ENCODE results near the gene NR5A1.

Gene NR5A1

DNA sequence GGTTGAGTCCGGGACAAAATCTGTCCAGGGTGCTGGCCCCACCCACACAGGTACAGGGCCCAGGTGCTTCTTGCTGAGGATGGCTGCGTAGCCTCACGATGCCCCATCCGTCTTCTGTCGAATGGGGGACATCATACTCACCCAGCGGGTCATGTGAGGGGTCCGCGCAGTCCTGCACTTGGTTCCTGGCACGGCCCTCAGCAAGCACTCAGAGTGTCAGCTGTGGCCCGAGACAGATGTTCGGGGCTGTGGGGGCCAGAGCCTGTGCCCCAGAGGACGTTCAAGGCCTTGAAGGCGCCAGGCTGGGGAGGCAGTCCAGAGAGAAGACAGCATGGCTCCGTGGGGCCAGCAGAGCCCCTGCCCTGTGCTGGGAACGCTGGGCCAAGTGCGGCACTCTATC, 27.8 kb downstream of the NR5A1 start:
- no peak for DNase-seq

DNA sequence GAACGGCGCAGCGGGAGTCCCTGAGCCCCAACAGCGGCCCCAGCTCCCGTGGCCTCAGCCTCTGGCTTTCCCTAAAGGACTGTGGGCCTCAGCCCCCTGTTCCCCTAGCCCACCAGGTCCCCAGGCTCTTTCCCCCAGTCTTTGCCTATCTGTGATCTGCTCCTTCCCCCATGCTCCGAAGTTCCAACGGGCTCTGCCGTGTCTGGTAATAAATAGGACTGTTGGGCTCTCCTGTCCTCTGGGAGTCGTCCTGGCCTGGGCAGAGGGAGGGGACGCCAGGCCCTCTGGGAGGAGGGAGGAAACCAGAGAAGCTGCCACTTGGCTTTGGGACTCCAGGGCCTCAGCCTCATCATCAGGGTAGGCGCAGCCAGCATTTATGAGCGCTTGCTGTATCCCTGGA, 28.8 kb downstream of the NR5A1 start:
- DNase-seq = no peak

DNA sequence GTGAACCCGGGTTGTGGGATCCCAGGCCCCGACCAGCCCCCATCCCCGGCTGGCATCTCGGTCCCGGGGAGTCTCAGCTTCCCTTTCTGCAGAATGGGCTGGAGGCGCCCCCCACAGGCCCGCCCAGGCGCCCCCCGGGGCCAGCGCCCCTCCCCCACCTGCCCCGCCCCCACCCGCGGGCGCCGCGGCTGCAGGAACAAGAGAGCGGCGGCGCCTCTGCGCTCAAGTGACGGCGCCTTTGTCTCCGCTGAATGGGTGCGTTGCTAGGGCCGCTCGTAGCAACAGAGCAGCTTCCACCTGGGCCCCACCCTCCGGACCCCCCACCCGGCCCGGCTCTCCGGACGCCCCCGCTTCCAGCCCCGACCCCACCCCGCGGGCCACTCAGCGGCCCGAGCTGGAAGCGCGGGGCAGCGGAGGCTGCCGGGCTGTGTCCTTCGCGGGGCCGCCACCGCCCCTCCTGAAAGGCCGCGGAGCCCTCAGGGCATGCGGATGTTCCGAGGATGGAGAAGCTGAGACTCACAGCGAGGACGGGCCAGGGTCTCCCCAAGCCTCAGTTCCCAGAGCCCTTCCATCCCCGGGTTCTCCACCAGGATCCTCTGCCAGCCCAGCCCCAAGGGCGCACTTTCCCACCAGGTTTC, 29.4 kb downstream of the NR5A1 start:
- no peak for DNase-seq

DNA sequence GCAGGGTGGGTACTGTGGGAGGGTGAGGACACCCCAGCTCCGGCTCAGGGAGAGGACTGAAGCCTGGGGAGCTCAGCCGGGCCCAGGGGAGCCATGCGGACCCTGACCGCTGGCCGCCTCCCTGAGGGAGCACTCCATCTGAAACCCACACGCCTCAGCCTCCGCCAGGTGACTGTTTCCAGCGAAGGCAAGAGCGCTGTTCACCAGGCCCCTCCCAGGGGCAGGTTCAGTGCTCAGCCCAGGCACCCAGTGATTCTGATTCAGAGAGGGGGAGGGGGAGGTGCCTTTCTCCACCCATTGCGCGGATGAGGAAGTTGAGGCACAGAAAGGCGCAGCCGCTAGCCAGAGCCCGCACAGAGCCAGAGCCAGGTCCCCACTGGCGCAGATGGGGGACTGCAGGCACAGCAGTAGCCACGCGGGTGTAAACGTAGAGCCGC, 30.0 kb downstream of the NR5A1 start:
- no peak for DNase-seq

DNA sequence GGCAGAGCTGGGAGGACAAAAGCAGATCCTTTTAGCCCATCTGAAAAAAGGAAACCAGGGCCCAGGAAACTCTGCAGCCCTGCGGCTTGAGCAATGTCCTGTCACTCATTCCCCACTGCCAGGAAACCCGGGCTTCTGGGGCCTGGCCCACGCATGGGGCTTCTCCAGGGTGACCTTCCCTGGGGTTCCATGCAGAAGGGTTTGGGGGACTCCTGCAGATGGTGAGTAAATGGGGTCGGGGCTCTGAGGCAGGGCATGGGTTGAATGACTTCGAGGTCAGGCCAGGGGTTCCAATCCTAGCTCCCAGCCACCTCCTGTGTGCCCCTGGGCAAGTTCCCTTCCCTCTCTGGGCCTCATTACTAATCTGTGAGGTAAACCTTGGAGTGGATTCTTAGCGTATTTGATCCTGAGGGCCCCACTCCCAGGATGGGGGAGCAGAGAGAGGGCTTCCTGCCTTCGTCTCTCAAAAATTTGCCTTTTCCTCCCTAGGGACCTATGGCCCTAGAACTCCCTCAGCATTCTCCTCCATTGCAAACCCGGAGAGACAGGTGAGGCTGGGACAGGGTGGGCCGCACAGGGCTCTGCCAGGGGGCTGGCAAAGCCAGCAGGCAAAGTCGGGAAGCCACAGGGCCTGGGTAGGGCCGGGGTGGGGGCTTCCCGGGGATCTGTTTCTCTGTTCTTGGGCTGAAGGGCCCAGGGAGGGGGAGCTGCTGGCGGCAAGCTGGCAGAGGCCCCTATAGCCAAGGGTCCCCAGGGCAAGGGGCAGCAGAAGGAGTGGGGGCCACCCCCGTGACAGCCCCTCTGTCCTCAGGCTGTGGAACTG, 31.1 kb downstream of the NR5A1 start:
- no peak for DNase-seq

DNA sequence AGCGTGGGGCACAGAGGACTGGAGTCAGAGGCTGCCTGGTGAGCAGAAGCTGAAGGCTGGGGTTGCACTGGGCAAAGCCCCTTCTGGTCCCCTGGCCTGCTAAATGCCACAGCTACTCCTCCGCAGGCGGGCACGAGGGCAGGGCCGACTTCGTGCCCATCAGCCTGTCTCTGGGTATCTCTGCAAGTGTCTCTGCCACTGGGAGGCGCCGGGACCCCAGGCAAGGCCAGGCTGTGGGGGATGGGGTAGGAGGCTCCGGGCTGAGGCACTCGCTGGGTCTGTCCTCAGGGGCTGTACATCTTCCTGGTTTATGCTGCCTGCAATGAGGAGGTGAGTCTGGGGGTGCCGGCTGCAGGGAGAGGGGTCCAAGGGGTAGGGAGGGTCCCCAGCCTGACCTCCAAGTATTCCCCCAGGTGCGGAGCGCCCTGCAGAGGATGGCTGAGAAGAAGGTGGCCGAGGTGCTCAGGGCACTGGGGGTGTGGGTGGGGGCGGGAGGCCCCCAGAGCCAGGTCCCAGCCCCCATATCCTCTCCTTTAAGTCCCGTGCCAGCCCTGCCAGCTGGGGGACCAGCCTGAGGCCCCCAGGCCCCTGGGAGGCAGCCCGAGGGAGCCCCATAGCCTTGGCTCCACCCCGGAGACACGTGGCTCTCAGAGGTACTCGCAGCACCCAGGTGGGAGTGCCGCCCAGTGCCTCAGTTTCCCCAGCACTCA, 31.9 kb downstream of the NR5A1 start:
- DNase-seq = no peak

DNA sequence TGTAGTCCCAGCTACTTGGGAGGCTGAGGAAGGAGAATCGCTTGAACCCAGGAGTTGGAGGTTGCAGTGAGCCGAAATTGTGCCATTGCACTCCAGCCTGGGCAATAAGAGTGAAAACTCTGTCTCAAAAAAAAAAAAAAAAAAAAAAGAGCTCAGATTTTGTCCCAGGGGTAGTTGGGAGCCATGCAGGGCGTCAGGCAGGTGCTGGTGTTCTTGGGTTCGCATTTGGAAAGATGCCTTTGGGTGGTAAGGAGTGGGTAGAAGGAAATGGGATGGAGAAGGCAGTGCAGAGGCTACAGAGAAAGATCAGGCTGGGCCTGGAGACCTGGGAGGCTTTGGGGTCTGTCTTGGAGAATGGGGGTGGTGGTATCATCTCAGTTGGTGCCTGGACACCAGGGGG, 33.0 kb downstream of the NR5A1 start:
- DNase-seq = no peak

DNA sequence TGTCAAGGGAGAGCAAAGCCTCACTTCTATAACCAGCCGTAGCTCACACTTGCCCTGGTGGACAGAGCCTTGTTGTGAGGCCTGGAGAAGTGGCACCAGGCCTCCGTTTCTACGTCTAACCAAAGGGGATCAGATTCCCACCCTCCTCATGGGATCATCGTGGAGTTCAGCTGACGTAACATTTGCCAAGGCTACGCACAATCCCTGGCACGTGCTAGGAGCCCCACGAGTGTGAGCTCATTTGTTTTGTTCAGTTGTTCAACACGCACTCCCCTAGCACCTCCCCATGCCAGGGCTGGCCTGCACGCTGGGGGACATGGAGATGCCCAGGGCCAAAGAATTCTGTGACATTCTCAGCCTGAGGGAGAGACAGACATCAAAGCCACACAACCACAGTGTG, 33.9 kb downstream of the NR5A1 start:
- no peak for DNase-seq

DNA sequence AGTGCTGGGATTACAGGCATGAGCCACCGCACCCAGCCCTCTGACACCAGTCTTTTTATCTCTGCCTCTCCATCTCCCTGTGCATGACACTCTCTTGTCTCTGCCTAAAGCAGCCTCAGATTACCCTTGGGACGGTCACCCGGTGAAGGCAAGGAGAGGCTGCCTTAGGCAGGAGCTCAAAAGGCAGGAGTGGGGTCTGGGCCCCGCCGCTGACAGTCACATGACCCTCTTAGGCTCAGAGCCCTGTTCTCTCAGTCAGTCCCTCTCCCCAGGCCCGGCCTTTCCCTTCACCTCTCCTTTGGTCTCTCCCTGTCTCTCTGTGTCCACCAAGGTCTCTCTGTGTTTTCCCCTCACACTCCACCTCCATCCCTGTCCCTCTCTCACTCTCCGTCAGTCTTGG, 34.4 kb downstream of the NR5A1 start:
- no peak for DNase-seq

DNA sequence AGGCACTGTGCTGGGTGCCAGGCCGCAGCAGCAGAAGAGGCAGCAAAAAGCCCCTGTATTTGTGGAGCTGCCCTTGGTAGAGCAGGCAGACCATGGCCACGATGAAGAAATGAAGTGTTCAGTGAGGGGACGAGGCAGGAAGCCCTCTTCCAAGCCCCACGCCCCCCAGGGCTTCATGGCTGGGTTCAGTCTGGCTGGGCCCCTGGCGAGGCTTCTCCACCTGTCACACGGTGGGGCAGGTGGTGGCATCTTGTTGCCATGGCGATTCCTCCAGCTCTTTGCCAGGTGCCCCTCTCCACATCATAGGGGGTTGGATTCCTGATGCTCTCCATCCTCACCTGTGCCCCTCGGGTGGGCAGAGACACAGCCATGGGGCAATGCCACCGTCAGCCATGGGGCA, 35.4 kb downstream of the NR5A1 start:
- no peak for DNase-seq

DNA sequence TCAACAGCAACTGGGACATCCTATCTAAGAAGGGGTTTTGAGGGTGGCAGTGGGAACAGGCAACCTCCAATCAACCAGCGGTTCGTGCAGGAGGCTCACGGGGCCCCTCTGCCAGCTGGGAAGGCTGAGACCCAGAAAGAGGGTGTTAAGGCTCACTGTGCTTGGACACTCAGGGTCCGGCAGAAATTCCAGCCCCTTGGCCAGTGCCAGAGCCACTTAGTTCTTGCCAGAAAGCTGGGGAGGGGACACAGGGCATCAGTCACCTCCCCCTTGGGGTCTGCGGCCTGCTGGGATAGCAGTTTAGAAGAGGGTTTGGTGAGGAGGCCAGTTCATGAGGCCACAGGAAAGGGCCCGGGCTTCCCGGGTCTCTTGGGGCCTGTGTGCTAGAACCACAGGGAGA, 36.5 kb downstream of the NR5A1 start:
- DNase-seq = no peak

DNA sequence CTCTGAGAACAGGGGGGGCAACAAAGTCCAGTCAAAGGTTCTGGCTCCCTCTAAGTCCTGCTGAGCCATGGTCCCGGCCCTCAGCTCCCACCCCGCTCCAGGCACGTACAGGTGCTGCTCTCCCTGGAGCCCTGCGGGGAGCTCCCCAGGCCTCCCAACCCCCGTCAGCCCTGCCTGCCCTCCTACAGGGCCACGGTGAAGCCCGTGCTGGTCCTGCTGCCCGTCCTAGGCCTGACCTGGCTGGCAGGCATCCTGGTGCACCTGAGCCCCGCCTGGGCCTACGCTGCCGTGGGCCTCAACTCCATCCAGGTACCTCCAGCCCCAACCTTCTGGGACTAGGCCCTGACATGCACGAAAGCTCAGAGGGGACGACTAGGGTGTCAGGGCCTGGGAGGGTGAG, 36.9 kb downstream of the NR5A1 start:
- no peak for DNase-seq

DNA sequence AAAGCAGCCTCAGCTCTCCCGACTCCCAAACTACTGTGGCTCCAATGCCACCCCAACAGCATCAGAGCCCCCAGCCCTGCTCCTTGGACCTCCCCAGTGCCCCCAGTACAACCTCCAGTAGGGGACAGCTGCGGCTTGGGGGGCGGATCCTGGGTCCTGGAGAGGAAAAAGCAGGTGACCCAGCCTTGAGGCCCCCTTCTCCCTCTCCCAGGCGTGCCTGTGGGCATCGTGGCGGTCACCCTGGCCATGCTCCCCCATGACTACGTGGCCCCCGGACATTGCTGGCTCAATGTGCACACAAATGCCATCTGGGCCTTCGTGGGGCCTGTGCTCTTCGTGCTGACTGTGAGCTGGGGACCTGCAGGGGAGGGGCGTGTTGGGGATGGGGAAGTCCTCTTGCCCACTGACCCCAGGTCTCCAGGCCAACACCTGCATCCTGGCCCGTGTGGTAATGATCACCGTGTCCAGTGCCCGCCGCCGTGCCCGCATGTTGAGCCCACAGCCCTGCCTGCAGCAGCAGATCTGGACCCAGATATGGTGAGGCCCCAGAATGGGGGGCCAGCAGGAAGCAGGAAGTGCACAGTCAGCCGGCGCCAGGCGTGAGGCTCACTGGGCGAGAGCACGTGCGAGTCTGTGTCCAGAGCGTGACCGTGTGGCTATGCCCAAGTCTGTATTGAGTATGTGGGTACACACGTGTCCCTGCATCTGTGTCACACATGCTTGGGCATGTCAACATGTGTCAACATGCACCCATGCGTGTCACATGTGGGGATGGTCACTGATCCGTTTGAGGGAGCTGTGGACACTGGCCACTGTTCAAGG, 38.0 kb downstream of the NR5A1 start:
- no peak for DNase-seq

DNA sequence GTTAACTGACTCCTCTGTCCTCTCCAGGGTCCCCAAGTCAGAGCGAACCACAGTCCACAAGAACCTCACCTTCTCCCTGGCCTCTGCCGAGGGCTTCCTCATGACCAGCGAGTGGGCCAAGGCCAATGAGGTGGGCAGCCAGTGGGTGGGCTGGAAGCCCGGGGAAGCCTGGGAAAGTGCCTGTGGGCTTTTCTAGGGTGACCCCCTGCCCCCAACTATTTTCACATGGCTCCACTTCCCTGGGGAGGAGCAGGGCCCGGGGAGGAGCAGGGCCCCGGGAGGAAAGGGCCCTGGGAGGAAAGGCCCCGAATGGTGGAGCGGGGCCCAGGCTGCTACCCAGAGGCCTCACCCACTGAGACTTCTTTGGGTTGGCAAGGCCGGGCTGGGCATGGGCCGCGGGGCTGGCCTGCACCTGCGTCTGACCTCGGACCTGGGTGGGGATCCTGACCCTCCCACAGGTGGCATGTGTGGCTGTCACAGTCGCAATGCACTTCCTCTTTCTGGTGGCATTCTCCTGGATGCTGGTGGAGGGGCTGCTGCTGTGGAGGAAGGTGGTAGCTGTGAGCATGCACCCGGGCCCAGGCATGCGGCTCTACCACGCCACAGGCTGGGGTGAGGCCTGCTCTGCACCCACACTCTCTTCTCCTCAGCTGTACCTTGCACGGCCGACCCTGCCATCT, 39.0 kb downstream of the NR5A1 start:
- DNase-seq = no peak

DNA sequence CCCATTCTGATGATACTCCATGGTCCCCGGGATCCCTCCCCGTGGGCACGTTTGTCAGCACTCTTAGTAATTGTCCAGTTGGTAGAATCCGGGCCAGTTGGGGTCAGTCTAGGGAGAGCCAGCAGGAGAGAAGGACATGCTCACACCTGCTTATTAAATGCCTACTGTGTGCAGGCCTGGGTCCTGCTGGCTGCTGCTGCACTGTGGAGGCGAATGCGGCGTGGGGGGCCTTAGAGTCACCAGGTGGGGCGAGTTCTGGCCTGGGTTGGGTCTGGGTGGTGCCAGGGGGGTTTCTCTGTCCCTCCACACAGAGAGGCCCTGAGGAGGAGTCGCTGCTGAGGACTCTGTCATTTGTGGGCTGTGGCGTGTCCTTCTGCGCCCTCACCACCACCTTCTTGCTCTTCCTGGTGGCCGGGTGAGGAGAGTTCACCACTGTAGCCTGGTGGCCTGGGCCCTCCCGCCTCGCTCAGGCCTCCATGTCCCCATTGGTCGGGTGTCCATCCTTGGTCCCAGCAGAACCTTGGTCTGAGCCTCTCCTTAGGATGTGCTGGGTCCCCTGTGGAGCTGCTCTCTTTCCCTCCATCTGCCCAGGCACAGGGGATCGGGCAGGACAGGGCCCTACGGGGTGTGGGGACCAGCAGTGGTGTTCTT, 39.7 kb downstream of the NR5A1 start:
- DNase-seq = no peak

DNA sequence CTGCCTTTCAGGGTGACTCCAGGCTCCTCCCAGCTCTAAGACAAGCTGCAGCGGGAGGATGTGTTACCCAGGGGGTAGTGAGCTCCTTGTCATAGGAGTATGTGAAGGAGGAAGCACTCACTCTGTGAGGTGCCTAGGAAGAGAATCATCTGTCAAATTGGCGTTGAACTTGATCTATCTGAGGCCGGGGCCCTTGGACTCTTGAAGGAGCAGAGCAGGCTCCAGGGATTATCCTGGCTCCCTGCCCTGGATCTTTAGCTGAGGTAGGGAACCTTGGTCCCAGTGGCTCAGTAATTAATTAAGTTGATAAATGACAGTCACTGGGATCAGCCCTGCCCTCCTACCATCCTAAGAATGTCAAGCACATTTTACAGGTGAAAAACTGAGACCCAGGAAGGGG, 41.5 kb downstream of the NR5A1 start:
- no peak for DNase-seq

DNA sequence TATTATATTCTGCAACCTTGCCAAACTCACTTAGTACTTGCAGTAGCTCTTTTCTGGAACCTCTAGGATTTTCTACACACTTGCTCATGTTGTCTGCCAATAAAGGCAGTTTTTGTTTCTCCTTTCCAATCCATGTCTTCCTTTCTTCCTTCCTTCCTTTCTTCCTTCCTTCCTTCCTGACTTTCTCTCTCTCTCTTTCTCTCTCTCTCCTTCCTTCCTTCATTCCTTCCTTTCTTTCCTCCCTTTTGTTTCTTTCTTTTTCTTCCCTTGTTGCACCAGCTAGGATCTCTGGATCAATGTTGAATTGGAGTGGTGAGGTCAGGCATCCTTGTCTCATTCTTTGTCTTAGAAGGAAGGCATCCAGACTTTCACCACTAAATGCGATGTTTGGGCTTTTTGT, 44.5 kb downstream of the NR5A1 start:
- DNase-seq = no peak

DNA sequence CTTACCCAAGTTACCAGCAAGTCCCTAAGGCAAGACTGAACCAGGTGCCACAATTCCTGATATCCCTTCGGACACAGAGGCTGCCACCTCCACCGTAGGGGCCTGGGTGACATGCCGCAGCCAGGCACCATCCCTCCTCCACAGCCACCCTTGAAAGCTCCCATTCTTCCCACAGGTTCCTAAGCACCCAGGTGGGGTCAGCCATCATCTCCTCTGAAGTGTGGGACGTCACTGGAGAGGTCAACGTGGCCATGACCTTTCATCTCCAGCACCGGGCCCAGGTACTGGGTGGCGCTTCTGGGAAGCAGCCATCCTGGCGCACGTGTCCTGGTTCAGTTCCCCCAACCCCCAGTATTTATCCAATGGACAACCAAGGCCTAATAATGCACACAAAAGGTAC, 48.8 kb downstream of the NR5A1 start:
- no peak for DNase-seq

DNA sequence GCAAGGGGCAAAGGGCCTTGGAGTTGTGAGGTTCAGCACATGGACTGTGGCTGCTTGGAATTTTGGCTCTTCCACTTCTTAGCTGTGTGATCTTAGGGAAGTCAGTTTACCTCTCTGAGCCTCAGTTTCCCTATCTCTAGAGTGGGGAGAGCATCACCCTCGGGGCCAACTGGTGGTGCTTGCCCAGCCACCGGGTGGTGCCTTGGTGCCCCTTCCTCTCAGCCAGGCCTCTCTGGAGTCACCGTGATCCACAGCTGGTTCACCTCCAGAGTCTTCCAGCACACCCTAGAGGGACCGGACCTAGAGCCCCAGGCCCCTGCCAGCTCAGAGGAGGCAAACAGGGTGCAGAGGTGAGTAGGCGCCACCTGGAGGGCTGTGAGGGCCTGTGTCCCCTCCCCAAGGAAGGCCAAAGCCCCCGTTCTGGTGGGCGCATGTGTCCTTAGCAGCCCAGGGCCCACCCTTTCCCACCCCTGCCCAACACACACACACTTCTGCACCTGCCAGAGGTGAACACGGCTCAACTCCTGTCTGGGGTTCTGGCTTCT, 49.2 kb downstream of the NR5A1 start:
- no peak for DNase-seq

DNA sequence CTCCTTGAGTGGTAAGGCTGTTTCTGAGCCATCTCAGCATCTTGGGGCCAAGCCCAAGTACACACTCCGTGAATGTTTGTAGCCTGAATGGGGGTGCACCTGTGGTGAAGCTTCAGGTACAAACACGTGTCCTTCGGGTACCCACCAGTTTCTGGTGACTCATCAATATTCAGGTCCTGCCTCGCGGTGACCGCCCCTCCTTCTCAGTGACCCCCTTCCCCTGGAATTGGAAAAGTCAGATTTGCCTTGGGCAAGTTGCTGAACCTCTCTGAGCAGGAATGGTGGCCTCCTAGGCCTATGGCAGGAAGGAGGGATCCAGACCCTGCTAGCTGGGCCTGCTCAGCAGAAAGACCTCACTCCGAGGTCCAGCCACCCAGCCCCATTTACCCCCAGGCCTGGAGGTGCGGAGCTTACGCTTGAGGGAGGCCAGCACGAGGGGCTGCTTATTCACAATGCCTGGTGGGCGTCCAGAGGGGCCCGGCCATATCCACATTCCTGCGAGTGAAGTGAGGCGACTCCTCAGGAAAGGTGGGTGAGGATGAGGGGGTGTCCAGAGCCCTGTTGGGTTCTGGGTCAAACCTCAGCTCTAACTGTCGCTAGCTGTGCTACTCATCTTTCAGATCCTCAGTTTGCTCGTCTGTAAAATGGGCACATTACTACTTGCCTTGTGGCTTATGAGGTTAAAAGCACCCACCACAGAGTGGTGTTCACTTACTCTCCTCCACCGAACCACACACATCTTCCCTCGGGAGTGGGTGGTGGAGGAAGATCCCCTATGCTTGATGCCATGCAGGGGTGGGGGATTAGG, 49.9 kb downstream of the NR5A1 start:
- no peak for DNase-seq
